GM19043 (cell line): ENCODE results near the gene HSPB2.
A peak's percentile ranks its signal among the peaks of the same experiment; 100 is the strongest.

ENCODE experiments used
- ATAC-seq: cut with Tn5 transposase; IDR thresholded peaks from one replicate; pipeline ENCODE4 v1.9.1; 2021; ENCODE audit warnings: low read depth; ENCODE audit not compliant: unreplicated experiment

HSPB2 gene

GRCh38 chr11:111936040-111936540, 23.6 kb downstream of the HSPB2 start:
- ATAC-seq: no peak

DNA sequence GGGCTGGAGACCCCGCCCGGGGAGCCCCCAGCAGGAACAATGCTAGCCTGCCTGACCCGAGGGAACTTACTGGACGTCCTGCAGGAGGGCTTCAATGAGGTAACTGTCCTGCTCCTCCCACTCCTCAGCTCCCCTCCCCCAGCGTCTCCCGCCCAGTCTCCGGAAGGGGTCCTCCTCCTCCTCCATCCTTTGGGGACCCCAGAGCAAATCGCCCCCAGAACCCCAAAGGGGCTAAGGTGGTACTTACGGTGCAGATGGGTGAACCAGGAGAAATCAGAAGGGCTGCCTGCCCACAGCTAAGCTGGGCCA, 24.9 kb downstream of the HSPB2 start:
- ATAC-seq: no peak

DNA sequence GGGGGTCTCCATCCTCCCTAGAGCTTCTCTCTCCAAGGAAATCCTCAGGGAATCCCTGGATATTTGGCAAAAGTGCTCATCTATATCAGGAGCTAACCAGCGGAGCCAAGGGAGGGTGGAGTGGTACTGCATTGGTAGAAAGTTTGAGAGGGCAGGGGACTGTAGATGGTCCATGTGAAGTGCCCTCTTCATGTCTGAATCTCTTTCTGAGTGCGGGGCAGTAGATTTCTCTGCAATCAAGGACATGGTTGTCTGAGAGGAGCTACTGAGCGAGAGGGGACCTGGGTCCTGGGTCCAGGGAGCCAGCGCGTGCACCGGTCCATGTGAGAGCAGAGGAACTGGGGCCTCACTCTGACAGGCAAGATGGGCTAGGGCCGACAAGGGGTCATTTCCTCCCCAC, 25.3 kb downstream of the HSPB2 start:
- no peak for ATAC-seq

- peak; percentile 89 for ATAC-seq
Measured at GRCh38 chr11:111938687-111939160, 26.2 kb downstream of the HSPB2 start.

GRCh38 chr11:111939836-111940604, 27.5 kb downstream of the HSPB2 start:
- ATAC-seq: no peak

GRCh38 chr11:111941963-111942362, 29.4 kb downstream of the HSPB2 start:
- no peak for ATAC-seq

GRCh38 chr11:111942829-111943228, 30.3 kb downstream of the HSPB2 start:
- no peak for ATAC-seq

- ATAC-seq: no peak
Measured at GRCh38 chr11:111944139-111944538, 31.6 kb downstream of the HSPB2 start.

- no peak for ATAC-seq
Measured at GRCh38 chr11:111944651-111945051, 32.1 kb downstream of the HSPB2 start.

DNA sequence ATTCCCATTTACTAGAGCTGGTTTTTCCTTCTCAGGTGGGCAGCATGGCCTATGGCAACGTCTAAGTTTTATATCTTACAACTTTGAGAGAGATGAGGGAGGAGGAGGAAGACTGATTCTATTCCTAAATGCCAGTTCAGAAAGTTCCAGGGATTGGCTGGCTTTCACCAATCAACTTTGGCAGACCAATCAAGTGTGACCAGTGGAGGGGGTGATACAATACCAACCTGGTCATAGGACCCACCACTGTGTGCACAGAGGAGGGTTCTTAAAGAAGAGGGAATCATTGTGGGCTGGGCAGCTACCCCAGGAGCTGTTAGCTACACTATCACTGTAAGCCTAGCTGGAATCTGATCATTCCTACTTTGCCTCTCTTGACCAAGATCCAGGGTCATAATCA, 32.7 kb downstream of the HSPB2 start:
- no peak for ATAC-seq

DNA sequence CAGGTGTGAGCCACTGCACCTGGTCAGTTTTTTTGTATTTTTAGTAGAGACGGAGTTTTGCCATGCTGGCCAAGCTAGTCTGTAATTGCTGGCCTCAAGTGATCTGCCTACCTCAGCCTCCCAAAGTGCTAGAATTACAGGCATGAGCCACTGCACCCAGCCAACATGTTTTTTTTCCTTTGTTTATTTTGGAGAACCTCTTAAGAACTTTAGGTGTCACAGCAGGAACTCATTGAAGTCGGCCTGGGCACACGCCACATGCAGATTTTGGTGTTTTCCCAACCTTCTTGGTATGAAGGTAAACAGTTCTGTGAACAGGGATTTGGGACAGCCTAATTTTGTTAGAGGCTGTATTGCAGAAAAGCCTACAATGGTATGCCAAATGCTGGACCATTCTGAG, 34.0 kb downstream of the HSPB2 start:
- ATAC-seq: no peak

DNA sequence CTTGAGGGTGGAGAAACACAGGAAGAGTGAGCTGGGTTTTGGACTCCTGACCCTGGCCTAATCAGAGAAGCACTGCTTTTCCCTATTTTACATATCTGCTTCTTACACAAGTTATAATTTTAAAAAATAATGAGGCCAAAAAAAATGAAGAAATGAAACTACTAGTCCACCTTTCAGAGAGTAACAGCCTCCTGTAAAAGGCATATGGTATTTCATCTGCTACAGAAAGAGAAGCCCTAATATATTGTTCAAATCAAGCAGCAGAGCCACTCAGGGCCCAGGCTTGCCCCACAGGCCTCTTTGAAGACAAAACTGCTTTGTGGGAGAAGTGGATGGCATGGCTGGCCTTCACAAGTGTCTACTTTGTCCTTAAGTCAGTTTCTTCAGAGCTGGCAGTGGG, 34.6 kb downstream of the HSPB2 start:
- peak; percentile 57 for ATAC-seq

GRCh38 chr11:111949519-111950426, 37.2 kb downstream of the HSPB2 start:
- no peak for ATAC-seq

GRCh38 chr11:111951565-111951964, 39.0 kb downstream of the HSPB2 start:
- no peak for ATAC-seq

- no peak for ATAC-seq
Measured at GRCh38 chr11:111954154-111954553, 41.6 kb downstream of the HSPB2 start.

DNA sequence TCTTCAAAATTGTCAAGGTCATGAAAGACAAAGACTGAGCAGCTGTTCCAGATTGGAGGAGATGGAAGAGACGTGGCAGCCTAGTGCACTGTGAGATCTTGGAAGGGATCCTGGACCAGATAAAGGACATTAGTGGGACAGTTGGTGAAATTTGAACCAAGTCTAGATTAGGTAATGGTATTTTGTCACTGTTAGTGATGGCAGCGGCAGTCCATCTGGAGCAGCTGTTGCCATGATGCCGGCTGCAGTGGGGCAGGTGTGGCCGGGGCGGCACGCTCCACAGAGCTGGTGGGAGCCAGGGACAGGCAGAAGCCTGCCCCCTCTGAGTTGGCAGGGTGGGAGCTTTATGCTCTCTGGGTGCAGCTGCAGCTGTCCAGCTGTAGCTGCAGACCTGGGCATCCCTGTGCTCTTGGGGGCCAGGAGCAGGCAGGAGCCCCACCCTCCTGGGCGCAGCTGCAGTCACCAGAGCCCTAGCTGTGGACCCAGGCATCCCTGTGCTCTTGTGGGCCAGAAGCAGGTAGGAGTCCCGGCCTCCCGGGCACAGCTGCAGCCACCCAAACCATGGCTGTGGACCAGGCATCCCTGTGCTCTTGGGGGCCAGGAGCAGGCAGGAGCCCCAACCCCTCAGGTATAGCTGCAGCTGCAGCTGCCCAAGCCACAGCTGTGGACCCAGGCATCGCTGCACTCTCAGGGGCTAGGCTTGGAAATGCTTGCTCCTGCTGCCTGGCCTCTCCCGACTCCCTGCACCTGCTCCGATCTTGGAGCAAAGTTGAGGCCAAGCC, 45.3 kb downstream of the HSPB2 start:
- no peak for ATAC-seq

DNA sequence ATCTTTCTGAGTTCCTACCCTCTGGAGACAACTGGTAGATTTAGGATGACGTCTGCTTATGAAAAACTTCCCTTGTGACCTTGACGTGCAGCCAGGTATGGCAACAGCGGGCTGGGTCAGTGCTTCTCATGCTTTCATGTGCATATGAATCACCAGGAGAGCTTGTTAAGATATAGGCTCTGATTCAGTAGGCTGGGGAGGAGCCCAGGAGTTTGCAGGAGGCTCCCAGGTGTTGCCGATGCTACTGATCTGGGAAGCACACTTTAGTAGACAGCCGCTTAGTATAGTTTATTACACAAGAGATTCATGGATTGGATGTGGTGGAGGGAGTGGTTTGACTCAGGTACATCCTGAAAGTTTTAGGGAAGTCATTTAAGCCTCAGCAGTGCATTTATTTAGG, 48.4 kb downstream of the HSPB2 start:
- no peak for ATAC-seq

GRCh38 chr11:111961389-111962300, 49.1 kb downstream of the HSPB2 start:
- no peak for ATAC-seq
